CD4-positive, alpha-beta T cell treated with Interleukin-15 for 1 hour (primary cell): ENCODE measurements around the gene NFASC.

Experiments
- DNase-seq: peaks from one replicate; pipeline ENCODE4 v3.0.0-alpha.2; 2020

The NFASC gene

GRCh38 chr1:204863024-204863423 is 7.6 kb upstream of the NFASC start:
- DNase-seq: no peak

- no peak for DNase-seq
Measured at GRCh38 chr1:204863730-204864129, 6.9 kb upstream of the NFASC start.

GRCh38 chr1:204866051-204866596 is 4.5 kb upstream of the NFASC start:
- no peak for DNase-seq

GRCh38 chr1:204867203-204867602 is 3.5 kb upstream of the NFASC start:
- DNase-seq: no peak

- no peak for DNase-seq
Measured at GRCh38 chr1:204867666-204868339, 2.9 kb upstream of the NFASC start.

GRCh38 chr1:204868340-204868700 is 2.3 kb upstream of the NFASC start:
- no peak for DNase-seq

GRCh38 chr1:204869097-204869496 is 1.6 kb upstream of the NFASC start:
- DNase-seq: no peak

- DNase-seq: no peak
Measured at GRCh38 chr1:204871405-204872037, 859 bp downstream of the NFASC start.

GRCh38 chr1:204872262-204872881 is 1.7 kb downstream of the NFASC start:
- no peak for DNase-seq

GRCh38 chr1:204873176-204873575 is 2.5 kb downstream of the NFASC start:
- no peak for DNase-seq

GRCh38 chr1:204873714-204874113 is 3.1 kb downstream of the NFASC start:
- no peak for DNase-seq

GRCh38 chr1:204874274-204874673 is 3.6 kb downstream of the NFASC start:
- no peak for DNase-seq

GRCh38 chr1:204875255-204875654 is 4.6 kb downstream of the NFASC start:
- DNase-seq: no peak

GRCh38 chr1:204878621-204879234 is 8.1 kb downstream of the NFASC start:
- no peak for DNase-seq

GRCh38 chr1:204879351-204879750 is 8.7 kb downstream of the NFASC start:
- no peak for DNase-seq

GRCh38 chr1:204880906-204881305 is 10.2 kb downstream of the NFASC start:
- no peak for DNase-seq

GRCh38 chr1:204882479-204882878 is 11.8 kb downstream of the NFASC start:
- DNase-seq: no peak

- no peak for DNase-seq
Measured at GRCh38 chr1:204883405-204883804, 12.7 kb downstream of the NFASC start.

GRCh38 chr1:204885288-204885711 is 14.6 kb downstream of the NFASC start:
- no peak for DNase-seq

GRCh38 chr1:204885790-204886189 is 15.1 kb downstream of the NFASC start:
- no peak for DNase-seq

- no peak for DNase-seq
Measured at GRCh38 chr1:204887846-204888245, 17.2 kb downstream of the NFASC start.

- no peak for DNase-seq
Measured at GRCh38 chr1:204888294-204888693, 17.6 kb downstream of the NFASC start.

GRCh38 chr1:204889681-204890383 is 19.2 kb downstream of the NFASC start:
- DNase-seq: no peak
